Retinal pigment epithelial cell (primary cell): ENCODE results near the gene ATP5MK.

Experiments used
- DNase-seq: peaks from one replicate; pipeline ENCODE4 v3.0.0-alpha.2; 2010; ENCODE audit warnings: low read depth
- H3K4me3 ChIP-seq: 2 replicates; pipeline ENCODE4 v1.5.1; 2011; ENCODE audit warnings: mild to moderate bottlenecking, low read length, control low read depth, moderate library complexity
- TF ChIP-seq, protein P1 (sequence below): conservative IDR thresholded peaks from 2 replicates; pipeline ENCODE4 v1.5.1; 2011; ENCODE audit warnings: low read depth, low read length, control low read depth, inconsistent platforms

Gene ATP5MK

DNA sequence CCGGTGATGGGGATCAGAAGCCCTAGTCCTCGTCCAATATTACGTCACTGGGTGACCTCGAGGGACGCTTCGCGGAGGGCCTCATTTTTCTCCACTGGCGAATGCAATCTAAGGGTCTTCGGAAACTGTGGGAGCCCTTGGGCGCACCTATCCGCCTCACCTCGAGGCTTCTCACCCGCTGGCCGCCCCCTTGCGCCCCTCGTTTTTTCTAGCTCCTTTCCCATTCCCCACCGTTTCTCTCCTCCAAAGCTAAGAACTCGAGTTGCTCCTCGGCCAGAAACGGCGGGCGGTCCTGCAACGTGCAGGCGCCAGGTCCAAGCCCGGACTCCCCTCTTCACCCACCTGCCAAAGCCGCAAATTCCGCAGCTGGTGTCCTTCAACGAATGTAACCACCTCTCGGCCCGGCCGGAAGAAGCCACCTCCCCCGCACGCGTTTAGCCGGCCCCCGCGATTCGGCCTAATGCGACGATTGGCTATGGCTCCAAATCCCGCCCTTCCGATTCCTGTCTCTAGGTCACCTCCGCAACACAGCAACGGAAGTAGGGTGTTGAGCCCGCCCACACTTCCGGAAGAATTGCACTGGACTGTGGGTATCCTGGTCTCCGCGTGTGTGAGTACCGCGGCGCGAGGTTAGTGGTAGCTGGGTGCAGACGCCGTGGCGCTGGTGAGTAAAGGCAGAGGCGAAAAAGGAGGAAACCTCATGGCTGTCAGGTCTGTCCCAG is at the start of gene ATP5MK, which contains the start of gene PDCD11:
ATP5MK (minus strand) TSS at position 409 of the 722 bp plus-strand sequence. CDS start 4,018 bp downstream, outside the sequence.
PDCD11 (plus strand) TSS at position 560 of the 722 bp plus-strand sequence. CDS start 1,801 bp downstream, outside the sequence.
- TF ChIP-seq, protein P1, sequence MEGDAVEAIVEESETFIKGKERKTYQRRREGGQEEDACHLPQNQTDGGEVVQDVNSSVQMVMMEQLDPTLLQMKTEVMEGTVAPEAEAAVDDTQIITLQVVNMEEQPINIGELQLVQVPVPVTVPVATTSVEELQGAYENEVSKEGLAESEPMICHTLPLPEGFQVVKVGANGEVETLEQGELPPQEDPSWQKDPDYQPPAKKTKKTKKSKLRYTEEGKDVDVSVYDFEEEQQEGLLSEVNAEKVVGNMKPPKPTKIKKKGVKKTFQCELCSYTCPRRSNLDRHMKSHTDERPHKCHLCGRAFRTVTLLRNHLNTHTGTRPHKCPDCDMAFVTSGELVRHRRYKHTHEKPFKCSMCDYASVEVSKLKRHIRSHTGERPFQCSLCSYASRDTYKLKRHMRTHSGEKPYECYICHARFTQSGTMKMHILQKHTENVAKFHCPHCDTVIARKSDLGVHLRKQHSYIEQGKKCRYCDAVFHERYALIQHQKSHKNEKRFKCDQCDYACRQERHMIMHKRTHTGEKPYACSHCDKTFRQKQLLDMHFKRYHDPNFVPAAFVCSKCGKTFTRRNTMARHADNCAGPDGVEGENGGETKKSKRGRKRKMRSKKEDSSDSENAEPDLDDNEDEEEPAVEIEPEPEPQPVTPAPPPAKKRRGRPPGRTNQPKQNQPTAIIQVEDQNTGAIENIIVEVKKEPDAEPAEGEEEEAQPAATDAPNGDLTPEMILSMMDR = peak; percentile 32
- DNase-seq = peak; percentile 93

DNA sequence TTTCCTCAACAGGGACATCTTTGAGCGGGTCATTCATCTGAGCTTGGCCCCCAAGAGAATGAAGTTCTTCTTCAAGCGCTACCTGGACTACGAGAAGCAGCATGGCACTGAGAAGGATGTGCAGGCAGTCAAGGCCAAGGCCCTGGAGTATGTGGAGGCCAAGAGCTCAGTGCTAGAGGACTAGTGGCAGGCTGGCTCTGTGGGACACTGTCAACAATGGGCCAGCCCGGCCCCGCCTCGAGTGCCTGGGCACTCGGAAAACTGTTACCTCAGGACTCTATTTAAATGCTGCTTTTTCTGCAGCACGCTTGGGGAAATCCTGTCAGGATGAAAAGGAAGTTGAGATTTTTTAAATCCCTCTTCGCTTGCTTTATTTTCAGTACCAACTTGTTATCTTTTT is 49.1 kb upstream of the ATP5MK start:
- TF ChIP-seq, protein P1 = no peak
- DNase-seq = no peak
- H3K4me3 ChIP-seq = no peak overlapping the region

More for the DNA sequence above, at the start of gene ATP5MK, which contains the start of gene PDCD11:
- H3K4me3 ChIP-seq = peak within 1 kb of the TSS; percentile 99

DNA sequence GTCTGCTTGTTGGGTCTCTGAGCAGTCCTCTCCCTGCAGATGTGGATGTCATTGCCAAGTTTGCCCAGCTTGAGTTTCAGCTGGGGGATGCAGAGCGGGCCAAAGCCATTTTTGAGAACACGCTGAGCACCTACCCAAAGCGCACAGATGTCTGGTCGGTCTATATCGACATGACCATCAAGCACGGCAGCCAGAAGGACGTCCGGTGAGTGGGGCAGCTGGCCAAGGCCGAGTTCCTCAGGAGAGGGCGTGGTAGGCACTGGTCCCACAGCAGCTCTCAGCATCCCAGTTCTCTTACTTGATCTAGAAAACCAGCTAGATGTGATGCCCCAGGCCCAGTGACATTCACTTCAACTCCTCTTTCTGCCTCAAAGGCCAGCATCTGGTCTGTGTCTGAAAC is 48.2 kb upstream of the ATP5MK start:
- TF ChIP-seq, protein P1 = no peak
- DNase-seq = no peak
- no peak overlapping the region for H3K4me3 ChIP-seq

- DNase-seq = no peak
- TF ChIP-seq, protein P1 = no peak
- H3K4me3 ChIP-seq = no peak overlapping the region
Observed at GRCh38 chr10:103443475-103444185, 47.4 kb upstream of the ATP5MK start.

DNA sequence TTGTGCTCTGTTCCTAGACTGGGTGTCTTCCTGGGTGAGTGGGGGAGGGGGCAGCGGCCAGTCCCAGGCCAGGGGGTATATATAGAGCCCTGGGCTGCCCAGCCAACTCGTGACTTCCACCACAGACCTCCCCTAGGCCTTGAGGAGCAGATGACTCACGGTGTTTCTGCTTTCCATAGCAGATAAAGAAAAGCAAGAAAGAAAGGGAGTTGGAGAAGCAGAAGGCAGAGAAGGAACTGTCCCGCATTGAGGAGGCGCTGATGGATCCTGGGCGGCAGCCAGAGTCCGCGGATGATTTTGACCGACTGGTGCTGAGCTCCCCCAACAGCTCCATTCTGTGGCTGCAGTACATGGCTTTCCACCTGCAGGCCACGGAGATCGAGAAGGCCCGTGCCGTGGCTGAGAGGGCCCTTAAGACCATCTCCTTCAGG is 45.8 kb upstream of the ATP5MK start:
- no peak for DNase-seq
- no peak overlapping the region for H3K4me3 ChIP-seq
- TF ChIP-seq, protein P1 = no peak

DNA sequence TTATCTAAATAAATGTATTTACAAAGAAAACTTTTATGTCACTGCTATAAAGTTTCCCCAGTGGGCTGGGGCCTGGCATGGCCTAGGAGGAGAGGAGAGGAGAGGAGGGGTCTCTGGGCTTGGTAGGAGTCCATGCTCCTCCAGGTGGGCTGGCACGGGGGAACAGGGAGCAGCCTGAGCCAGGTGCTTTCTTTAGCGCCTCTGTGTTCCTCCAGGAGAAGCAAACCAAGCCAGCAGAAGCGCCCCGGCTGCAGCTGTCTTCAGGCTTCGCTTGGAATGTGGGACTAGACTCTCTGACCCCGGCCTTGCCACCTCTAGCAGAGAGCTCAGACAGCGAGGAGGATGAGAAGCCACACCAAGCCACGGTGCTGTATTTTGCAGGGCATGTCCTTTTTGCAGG is 45.3 kb upstream of the ATP5MK start:
- no peak overlapping the region for H3K4me3 ChIP-seq
- TF ChIP-seq, protein P1 = no peak
- DNase-seq = no peak

GRCh38 chr10:103441206-103441605 is 44.9 kb upstream of the ATP5MK start:
- no peak overlapping the region for H3K4me3 ChIP-seq
- TF ChIP-seq, protein P1 = no peak
- no peak for DNase-seq
